ENCODE results near the gene CXADR.

Gene CXADR

DNA sequence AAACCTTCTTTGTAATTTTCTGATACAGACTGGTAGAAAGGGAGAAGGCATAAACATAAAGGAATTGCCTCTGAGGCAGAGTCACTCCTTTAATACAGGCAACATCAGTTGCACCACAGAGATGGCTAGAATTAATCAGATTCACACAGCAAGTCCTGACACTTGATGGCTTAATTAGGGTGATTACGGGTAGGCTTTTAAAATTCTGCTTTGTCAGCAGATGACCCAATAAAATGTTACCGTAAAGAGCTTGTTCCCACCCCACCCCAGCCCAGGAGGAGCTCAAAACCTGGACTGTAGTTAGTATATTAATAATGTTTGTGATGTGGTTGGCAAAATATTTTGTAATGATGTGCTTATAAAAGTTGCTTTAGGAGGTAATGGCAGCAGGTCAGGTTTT lies 109.2 kb downstream of the CXADR start:
- TF ChIP-seq GATA2 (IDR thresholded peaks at IDR 0.05; ENCODE audit: low read depth, low read length): no peak
- TF ChIP-seq GATA3 (IDR thresholded peaks at IDR 0.05; ENCODE audit: low read depth, low read length): no peak

DNA sequence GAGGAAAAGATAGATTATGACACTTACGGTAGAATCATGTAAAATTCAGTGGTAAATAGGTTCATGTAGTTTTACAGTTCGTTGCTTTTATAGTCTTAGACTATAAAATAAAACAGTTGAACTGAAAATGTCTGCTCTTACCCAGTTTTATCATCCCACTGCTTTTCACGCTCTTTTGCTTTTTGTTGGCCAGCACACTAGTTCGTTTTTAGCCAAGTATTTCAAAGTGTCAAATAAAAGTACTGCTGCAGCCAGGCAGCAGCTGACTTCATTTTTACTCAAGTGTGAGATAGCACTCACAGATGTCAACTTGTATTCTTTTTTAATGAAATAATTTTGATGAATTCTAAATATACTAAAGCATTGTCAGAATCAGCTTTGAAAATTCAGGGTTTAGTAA lies 118.4 kb downstream of the CXADR start:
- no peak for TF ChIP-seq GATA2 (IDR thresholded peaks at IDR 0.05; ENCODE audit: low read depth, low read length)
- no peak for TF ChIP-seq GATA3 (IDR thresholded peaks at IDR 0.05; ENCODE audit: low read depth, low read length)

DNA sequence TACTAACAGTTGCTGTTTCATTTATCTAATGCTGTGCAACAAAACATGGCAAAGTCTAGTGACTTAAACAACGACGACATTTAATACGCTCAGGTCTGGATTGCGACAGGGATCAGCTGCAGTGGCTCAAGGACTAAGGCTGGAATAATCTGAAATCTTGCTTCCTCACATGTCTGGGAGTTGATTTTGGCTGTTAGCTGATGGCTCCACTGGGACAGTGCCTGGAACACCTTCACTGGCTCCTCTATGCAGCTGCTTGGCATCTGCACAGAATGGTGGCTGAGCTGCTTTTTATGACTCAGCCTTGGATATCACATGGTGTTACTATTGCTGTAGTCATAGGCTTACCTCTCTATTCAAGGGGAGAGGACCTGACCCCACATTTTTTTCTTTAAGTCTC lies 123.9 kb downstream of the CXADR start:
- TF ChIP-seq GATA3 (IDR thresholded peaks at IDR 0.05; ENCODE audit: low read depth, low read length) (no peak), GATA2 (IDR thresholded peaks at IDR 0.05; ENCODE audit: low read depth, low read length) (no peak)

DNA sequence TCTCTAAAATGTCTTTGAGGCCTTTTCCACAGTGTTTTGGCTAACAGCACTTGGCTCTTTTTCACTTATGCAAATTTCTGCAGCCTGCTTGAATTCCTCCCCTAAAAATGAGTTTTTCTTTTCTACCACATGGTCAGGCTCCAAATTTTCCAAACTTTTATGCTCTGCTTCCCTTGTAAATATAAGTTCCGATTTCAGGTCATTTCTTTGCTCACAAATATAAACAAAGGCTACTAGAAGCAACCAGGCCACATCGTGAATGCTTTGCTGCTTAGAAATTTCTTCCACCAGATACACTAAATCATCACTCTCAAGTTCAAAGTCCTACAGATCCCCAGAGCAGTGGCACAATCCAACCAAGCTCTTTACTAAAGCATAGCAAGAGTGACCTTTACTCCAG lies 128.0 kb downstream of the CXADR start:
- TF ChIP-seq GATA2 (IDR thresholded peaks at IDR 0.05; ENCODE audit: low read depth, low read length) (no peak), GATA3 (IDR thresholded peaks at IDR 0.05; ENCODE audit: low read depth, low read length) (no peak)

Data from SH-SY5Y (cell line).